Left ventricle myocardium inferior (tissue), 1 donor: ENCODE measurements around the gene OR6V1. TPM values are rescaled to one million over a fixed set of nuclear protein-coding genes. Genes with fewer than 3 reads are reported as not detected.
"Not testable (repeated sequence)": the region's sequence is repeated elsewhere in the genome, so short reads cannot be mapped to it uniquely, and the experiment has no call there.

Source experiments
- DNase-seq: peaks from one replicate; pipeline ENCODE4 v3.0.0-alpha.2; 2020
- H3K27ac ChIP-seq: fragments of 200-600 bp; replicated peaks from 2 replicates; pipeline ENCODE4 v1.8.0; 2021
- H3K27me3 ChIP-seq: fragments of 200-600 bp; 2 replicates; pipeline ENCODE4 v1.8.0; 2021; ENCODE audit warnings: low read depth
- H3K36me3 ChIP-seq: fragments of 200-600 bp; 2 replicates; pipeline ENCODE4 v1.8.0; 2021
- H3K4me1 ChIP-seq: fragments of 200-600 bp; 2 replicates; pipeline ENCODE4 v1.8.0; 2021
- H3K4me3 ChIP-seq: fragments of 200-600 bp; 2 replicates; pipeline ENCODE4 v1.8.0; 2021; ENCODE audit warnings: mild to moderate bottlenecking, moderate library complexity
- H3K9me3 ChIP-seq: fragments of 200-600 bp; replicated peaks from 2 replicates; pipeline ENCODE4 v1.8.0; 2021
- intact Hi-C: fragments of 100-400 bp; cut with micrococcal nuclease; formaldehyde crosslinking; loops from one replicate; pipeline ENCODE4 v1.11.0; 2022
- total RNA-seq: library from RNA; stranded (reverse); fragmentation: NEBNext Ultra II Directional; extraction: Animal tissue kit (Norgen Biotek cat#: 25700); gene quantifications from one replicate; pipeline ENCODE4 v1.2.1, GENCODE V29; 2021
- TF ChIP-seq, protein P1 (sequence below): fragments of 200-600 bp; IDR thresholded peaks from 2 replicates; pipeline ENCODE4 v1.8.0; 2021; ENCODE audit warnings: antibody characterized with exemption, mild to moderate bottlenecking, borderline replicate concordance
- donor health status: DM: no; HTN: yes; CAD: no; lungs with severe emphysema.

The OR6V1 gene
- total RNA-seq, 1 donor from 2014 or later = not detected

DNA sequence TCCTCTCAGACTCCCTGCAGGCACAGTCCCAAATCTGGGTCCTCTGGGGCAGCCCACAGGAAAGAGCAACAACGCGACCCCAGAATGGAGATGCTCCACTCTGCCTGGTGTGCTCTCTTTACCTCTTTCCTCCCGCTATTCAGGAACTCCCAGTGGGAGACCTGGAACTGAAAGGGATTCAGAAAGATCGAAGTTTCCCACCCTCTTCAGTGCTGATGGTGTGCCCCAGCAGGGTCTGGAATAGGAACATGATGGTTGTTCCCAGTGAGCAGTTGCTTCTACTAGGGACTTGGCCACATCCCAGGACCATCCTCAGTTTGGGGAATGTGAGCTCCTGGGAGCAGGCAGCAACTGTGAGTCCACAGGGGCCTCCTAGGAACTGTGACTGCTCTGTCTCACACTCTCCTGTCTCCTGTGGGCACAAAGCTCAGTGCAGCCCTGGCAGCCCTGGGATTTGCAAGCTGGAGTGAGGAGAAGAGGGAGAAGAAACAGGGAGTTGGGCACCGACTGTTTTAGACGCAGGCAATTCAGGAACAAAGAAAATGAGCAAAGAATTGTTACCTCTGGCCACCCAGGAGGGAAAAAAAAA, 17.9 kb downstream of the OR6V1 start:
- H3K27ac ChIP-seq = no peak overlapping the region
- H3K36me3 ChIP-seq = no peaks in the 10 kb centered on the region
- no peak for DNase-seq
- no peaks in the 10 kb centered on the region for H3K9me3 ChIP-seq
- H3K4me3 ChIP-seq = no peak overlapping the region
- intact Hi-C loops = no loop called here
- H3K27me3 ChIP-seq = no peaks in the 10 kb centered on the region
- no peaks in the 10 kb centered on the region for H3K4me1 ChIP-seq
- TF ChIP-seq, protein P1, sequence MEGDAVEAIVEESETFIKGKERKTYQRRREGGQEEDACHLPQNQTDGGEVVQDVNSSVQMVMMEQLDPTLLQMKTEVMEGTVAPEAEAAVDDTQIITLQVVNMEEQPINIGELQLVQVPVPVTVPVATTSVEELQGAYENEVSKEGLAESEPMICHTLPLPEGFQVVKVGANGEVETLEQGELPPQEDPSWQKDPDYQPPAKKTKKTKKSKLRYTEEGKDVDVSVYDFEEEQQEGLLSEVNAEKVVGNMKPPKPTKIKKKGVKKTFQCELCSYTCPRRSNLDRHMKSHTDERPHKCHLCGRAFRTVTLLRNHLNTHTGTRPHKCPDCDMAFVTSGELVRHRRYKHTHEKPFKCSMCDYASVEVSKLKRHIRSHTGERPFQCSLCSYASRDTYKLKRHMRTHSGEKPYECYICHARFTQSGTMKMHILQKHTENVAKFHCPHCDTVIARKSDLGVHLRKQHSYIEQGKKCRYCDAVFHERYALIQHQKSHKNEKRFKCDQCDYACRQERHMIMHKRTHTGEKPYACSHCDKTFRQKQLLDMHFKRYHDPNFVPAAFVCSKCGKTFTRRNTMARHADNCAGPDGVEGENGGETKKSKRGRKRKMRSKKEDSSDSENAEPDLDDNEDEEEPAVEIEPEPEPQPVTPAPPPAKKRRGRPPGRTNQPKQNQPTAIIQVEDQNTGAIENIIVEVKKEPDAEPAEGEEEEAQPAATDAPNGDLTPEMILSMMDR = no peak

DNA sequence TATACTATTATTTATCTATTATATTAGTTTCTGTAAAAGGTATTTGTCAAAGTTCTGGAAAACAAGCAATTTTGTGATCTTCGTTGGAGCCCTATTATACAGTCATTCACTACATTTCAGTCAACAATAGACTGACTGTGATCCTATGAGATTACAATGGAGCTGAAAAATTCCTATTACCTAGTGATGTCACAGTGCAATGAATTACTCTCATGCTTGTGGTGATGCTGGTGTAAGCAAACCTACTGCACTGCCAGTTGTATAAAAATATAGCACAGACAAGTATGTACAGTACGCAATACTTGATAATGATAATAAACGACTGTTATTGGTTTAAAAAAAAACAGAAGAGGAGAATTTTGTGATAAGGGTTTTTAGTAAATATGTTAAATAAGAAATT, 21.4 kb downstream of the OR6V1 start:
- DNase-seq = no peak
- intact Hi-C loops = no loop called here
- H3K27me3 ChIP-seq = no peaks in the 10 kb centered on the region
- TF ChIP-seq, protein P1 = no peak
- no peak overlapping the region for H3K27ac ChIP-seq
- no peak overlapping the region for H3K4me3 ChIP-seq
- H3K9me3 ChIP-seq = peaks cover under 1% of the 10 kb centered on the region
- H3K4me1 ChIP-seq = no peaks in the 10 kb centered on the region
- no peaks in the 10 kb centered on the region for H3K36me3 ChIP-seq

DNA sequence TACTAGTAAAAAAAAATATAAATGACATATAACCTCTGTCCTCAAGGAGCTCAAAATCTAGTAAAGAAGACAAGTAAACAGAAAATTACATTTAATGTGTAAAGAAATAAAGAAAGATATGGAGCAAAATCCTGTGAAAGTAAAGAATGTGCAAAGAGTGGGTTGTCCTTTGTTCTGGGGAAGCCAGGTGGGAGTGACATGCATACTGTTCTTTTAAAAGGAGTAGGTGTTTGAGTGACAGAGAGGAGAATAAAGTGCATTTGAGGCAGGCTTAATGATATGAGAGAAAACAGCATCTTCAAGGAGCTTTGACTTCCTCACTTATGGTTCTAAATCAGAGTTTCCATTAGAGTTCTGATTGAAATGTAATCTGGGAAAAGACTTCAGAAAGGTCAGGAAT, 22.0 kb downstream of the OR6V1 start:
- H3K27me3 ChIP-seq = no peaks in the 10 kb centered on the region
- peaks cover 5% of the 10 kb centered on the region for H3K9me3 ChIP-seq
- TF ChIP-seq, protein P1 = no peak
- no peak overlapping the region for H3K27ac ChIP-seq
- intact Hi-C loops = no loop called here
- H3K4me3 ChIP-seq = no peak overlapping the region
- no peaks in the 10 kb centered on the region for H3K36me3 ChIP-seq
- DNase-seq = no peak
- H3K4me1 ChIP-seq = no peaks in the 10 kb centered on the region

DNA sequence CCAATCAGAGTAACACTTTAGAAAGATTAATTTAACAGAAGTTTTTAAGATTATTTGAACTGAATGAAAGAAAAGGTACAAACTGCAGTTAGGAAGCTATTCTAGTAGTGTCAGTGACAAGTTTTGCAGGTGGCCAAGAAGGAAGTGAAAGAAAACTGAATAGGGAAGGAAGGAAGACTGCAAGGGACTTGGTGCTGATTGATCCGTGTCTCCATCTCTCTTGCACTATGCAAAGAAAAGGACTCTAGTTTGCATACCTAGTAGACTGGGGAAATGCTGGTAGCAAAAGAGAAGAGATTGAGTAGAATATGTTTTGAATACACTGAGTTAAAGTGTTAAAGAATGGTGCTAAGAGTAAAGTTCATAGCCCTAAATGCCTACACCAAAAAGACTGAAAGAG, 33.0 kb downstream of the OR6V1 start:
- H3K9me3 ChIP-seq = peaks cover 43% of the 10 kb centered on the region
- no peaks in the 10 kb centered on the region for H3K36me3 ChIP-seq
- DNase-seq = no peak
- H3K27me3 ChIP-seq = no peaks in the 10 kb centered on the region
- H3K4me1 ChIP-seq = no peaks in the 10 kb centered on the region
- H3K4me3 ChIP-seq = no peak overlapping the region
- intact Hi-C loops = no loop called here
- no peak overlapping the region for H3K27ac ChIP-seq
- TF ChIP-seq, protein P1 = no peak

DNA sequence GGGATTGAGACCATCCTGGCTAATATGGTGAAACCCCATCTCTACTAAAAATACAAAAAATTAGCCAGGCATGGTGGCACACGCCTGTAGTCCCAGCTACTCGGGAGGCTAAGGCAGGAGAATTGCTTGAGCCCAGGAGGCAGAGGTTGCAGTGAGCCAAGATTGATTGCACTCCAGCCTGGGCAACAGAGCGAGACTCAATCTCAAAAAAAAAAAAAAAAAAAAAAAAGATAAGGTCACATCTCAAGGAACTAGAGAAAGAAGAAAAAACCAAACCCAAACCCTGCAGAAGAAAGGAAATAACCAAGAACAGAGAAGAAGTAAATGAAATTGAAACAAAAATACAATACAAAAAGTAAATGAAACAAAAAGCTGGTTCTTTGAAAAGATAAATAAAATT, 33.5 kb downstream of the OR6V1 start:
- H3K36me3 ChIP-seq, H3K27ac ChIP-seq, H3K4me1 ChIP-seq, H3K4me3 ChIP-seq, intact Hi-C loops, H3K27me3 ChIP-seq, DNase-seq: not testable (repeated sequence)
- peaks cover 46% of the 10 kb centered on the region for H3K9me3 ChIP-seq

- H3K4me1 ChIP-seq, DNase-seq, intact Hi-C loops, H3K36me3 ChIP-seq, H3K27me3 ChIP-seq, H3K4me3 ChIP-seq, H3K27ac ChIP-seq: not testable (repeated sequence)
- H3K9me3 ChIP-seq = peaks cover 37% of the 10 kb centered on the region
These were observed 36.5 kb downstream of the OR6V1 start for GRCh38 chr7:143088549-143089231.
